Activated naive CD4-positive, alpha-beta T cell treated with anti-CD3 and anti-CD28 coated beads, Interleukin-2, amount 50 U/mL, for 72 hours (primary cell): ENCODE measurements around the gene TNS3. TPM values are rescaled to one million over a fixed set of nuclear protein-coding genes. Genes with fewer than 3 reads are reported as not detected.

Experiments
- ATAC-seq, 2 donors: fragments of 150-1000 bp; cut with Tn5 transposase; 2 replicates each; pipeline ENCODE4 v1.10.0; 2021; ENCODE audit warnings: mild to moderate bottlenecking in 2 of 2, moderate library complexity in 2 of 2
- DNase-seq, 2 donors: peaks; one replicate each; pipeline ENCODE4 v3.0.0; 2021 to 2022; ENCODE audit warnings: low spot score in 2 of 2
- H3K27ac Mint-ChIP-seq, 2 donors: one replicate each; pipeline ENCODE4 v1.8.0; 2022; ENCODE audit warnings: mild to moderate bottlenecking in 2 of 2, mixed read lengths in 2 of 2
- H3K36me3 Mint-ChIP-seq, 2 donors: one replicate each; pipeline ENCODE4 v1.8.0; 2022; ENCODE audit warnings: mixed read lengths in 2 of 2
- H3K9me3 Mint-ChIP-seq, 2 donors: one replicate each; pipeline ENCODE4 v1.8.0; 2022; ENCODE audit warnings: mixed read lengths in 2 of 2
- total RNA-seq, 2 donors: library from RNA; stranded (reverse); gene quantifications; one replicate each; pipeline ENCODE4 v1.2.3, GENCODE V29; 2022

Gene TNS3
- total RNA-seq, 2 donors from 2014 or later = 0.23 to 1.7 TPM

DNA sequence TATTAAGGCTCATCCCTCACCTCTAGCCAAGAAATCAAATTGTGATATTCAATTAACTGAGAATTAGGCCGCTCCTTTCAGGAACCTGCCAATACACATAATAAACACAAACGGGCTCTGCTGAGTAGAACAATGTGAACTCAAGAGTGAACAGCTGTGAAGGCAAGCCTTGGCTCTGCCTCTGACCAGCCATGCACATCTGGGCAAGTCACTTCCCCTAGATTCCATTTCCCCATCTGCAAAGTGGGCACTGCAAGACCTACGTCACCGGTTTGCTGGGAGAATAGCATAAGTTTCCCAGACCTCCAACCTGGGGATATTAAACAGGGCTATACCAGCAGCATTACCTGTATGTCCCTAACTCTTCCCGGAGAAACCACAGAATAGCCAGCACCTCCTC, 355.2 kb downstream of the TNS3 start:
- peaks cover 0 to 2% of the 10 kb centered on the region in 2 donors for H3K9me3 Mint-ChIP-seq
- no peaks in the 10 kb centered on the region for H3K36me3 Mint-ChIP-seq
- H3K27ac Mint-ChIP-seq = no peak overlapping the region
- ATAC-seq = no peak
- DNase-seq = no peak

DNA sequence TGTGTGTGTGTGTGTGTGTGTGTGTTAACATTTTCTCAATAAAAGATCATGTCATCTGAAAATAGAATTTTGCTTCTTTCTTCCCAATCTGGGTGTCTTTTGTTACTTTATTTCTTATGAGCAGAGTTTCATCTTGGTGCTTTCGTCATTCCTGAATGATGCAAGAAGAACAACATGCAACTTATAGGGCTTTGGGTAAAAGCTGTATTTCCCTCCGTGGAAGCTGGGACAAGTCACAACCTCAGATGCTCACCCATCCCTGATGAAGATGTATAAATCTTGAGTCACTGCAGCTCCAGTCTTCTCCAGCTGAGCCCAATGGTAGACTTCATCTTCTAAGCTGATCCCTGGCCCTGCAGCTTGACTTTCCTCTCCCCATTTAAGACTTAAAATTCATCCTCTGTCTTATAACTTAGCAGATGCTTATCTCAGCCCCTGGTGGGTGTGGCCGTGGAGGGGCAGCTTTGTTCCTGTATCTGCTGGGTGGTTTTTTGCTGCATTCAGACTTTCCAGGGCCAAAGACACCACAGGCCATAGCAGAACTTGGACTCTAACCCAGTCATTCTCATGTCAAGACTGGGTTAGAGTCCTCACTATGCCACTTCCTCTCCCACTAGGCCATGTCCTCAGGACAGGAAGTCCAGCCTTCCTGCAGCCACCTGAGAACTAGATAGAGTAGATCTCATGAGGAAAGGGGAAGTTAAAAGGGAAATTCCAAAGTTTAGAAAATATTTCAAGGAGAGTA, 356.4 kb downstream of the TNS3 start:
- ATAC-seq (no peak), DNase-seq (no peak)
- no peak overlapping the region for H3K27ac Mint-ChIP-seq
- peaks cover 0 to 2% of the 10 kb centered on the region in 2 donors for H3K9me3 Mint-ChIP-seq
- H3K36me3 Mint-ChIP-seq = no peaks in the 10 kb centered on the region
